Eye (tissue), 1 donor: ENCODE measurements around the gene LRRC3B.
"Not testable (repeated sequence)": the region's sequence is repeated elsewhere in the genome, so short reads cannot be mapped to it uniquely, and the experiment has no call there.

Experiments
- DNase-seq: peaks from one replicate; pipeline ENCODE4 v3.0.0-alpha.2; 2015

The LRRC3B gene

GRCh38 chr3:26622621-26623418, at the start of gene LRRC3B:
LRRC3B (plus strand) TSS chr3:26622772; CDS start chr3:26709673, 86,901 bp downstream.
- DNase-seq, result peak; percentile 89

- DNase-seq, result no peak
Measured at GRCh38 chr3:26574766-26575165, 47.8 kb upstream of the LRRC3B start.

GRCh38 chr3:26579116-26579515, 43.5 kb upstream of the LRRC3B start:
- DNase-seq, result no peak

GRCh38 chr3:26587571-26587970, 35.0 kb upstream of the LRRC3B start:
- no peak for DNase-seq

GRCh38 chr3:26588931-26589330, 33.6 kb upstream of the LRRC3B start:
- DNase-seq, result peak; percentile 54

- DNase-seq, result no peak
Measured at GRCh38 chr3:26589678-26590077, 32.9 kb upstream of the LRRC3B start.

- no peak for DNase-seq
Measured at GRCh38 chr3:26590919-26591484, 31.6 kb upstream of the LRRC3B start.

- DNase-seq, result peak; percentile 22
Measured at GRCh38 chr3:26591926-26592325, 30.6 kb upstream of the LRRC3B start.

- no peak for DNase-seq
Measured at GRCh38 chr3:26592451-26592850, 30.1 kb upstream of the LRRC3B start.

GRCh38 chr3:26596335-26596734, 26.2 kb upstream of the LRRC3B start:
- no peak for DNase-seq

- not testable (repeated sequence) for DNase-seq
Measured at GRCh38 chr3:26603311-26603710, 19.3 kb upstream of the LRRC3B start.

GRCh38 chr3:26603771-26604170, 18.8 kb upstream of the LRRC3B start:
- not testable (repeated sequence) for DNase-seq

- DNase-seq, result peak; percentile 44
Measured at GRCh38 chr3:26614006-26614685, 8.4 kb upstream of the LRRC3B start.

GRCh38 chr3:26621176-26621575, 1.4 kb upstream of the LRRC3B start:
- no peak for DNase-seq

GRCh38 chr3:26621906-26622620, 509 bp upstream of the LRRC3B start:
- peak; percentile 62 for DNase-seq

- DNase-seq, result peak; percentile 74
Measured at GRCh38 chr3:26623419-26624208, 1.0 kb downstream of the LRRC3B start.

GRCh38 chr3:26624209-26624765, 1.7 kb downstream of the LRRC3B start:
- DNase-seq, result peak; percentile 54

GRCh38 chr3:26625187-26625586, 2.6 kb downstream of the LRRC3B start:
- no peak for DNase-seq

- no peak for DNase-seq
Measured at GRCh38 chr3:26627080-26627479, 4.5 kb downstream of the LRRC3B start.

GRCh38 chr3:26628915-26629314, 6.3 kb downstream of the LRRC3B start:
- DNase-seq, result no peak

- no peak for DNase-seq
Measured at GRCh38 chr3:26630669-26631389, 8.3 kb downstream of the LRRC3B start.
